Gastrocnemius medialis (tissue), 4 donors: Measurements from ENCODE around the gene MYOM3.

Source experiments
- CTCF ChIP-seq, 5 experiments: fragments of 450-650 bp in 3 of 5; fragments of 200-600 bp in 2 of 5; sonication (generic) in 2 of 5; IDR thresholded peaks in 4 of 5; conservative IDR thresholded peaks in 1 of 5; 1 replicate in 4 of 5; 2 replicates in 1 of 5; pipeline ENCODE4 v1.5.1; 2016 to 2019; ENCODE audit warnings: antibody characterized with exemption in 5 of 5, mild to moderate bottlenecking in 3 of 5, moderate library complexity in 3 of 5
- POLR2A ChIP-seq, 2 donors: fragments of 450-650 bp; IDR thresholded peaks; one replicate each; pipeline ENCODE4 v1.6.1; 2017; ENCODE audit warnings: antibody characterized with exemption in 2 of 2, mild to moderate bottlenecking in 2 of 2, moderate library complexity in 2 of 2

GRCh38 chr1:24140741-24141181 lies 28.8 kb upstream of the MYOM3 start:
- TF ChIP-seq CTCF (IDR thresholded peaks at IDR 0.05 in 4 of 5, conservative IDR thresholded peaks at IDR 0.05 in 1 of 5), result no peak
- TF ChIP-seq POLR2A (IDR thresholded peaks at IDR 0.05), result no peak
